ENCODE results near the gene BOK.

DNA sequence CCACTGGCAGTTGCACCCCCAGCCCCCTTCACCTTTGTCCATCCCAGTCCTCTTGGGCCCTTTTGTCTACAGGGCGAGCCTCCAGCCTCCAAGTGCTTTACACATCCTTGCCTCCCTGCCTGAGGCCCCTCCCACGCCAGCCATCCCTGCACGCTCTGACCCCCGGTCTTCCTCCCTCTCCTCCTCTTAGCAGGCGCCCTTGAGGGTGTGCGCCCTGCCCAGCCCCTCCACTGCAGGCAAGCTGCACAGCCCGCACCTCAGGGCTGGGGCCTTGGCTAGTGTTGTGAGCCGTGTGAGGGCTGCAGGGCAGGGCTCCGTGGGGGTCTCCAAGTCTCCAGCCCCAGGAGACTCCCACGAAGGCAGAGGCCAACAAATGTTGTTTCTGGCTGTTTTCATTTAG is 6.9 kb downstream of the BOK start:
- no peak for TF ChIP-seq SUZ12 (IDR thresholded peaks at IDR 0.05)
- TF ChIP-seq SP1 (IDR thresholded peaks at IDR 0.05) = no peak
- no peak for TF ChIP-seq ZNF384 (IDR thresholded peaks at IDR 0.05)
- TF ChIP-seq LEF1 (IDR thresholded peaks at IDR 0.05; ENCODE audit: borderline replicate concordance) = no peak

All from HEK293T (cell line).